HG03469 (cell line): ENCODE results near the gene VIT.

Experiments
- ATAC-seq: cut with Tn5 transposase; IDR thresholded peaks from one replicate; pipeline ENCODE4 v1.9.1; 2021; ENCODE audit warnings: mild to moderate bottlenecking, moderate library complexity, moderate number of reproducible peaks; ENCODE audit not compliant: unreplicated experiment

VIT gene

DNA sequence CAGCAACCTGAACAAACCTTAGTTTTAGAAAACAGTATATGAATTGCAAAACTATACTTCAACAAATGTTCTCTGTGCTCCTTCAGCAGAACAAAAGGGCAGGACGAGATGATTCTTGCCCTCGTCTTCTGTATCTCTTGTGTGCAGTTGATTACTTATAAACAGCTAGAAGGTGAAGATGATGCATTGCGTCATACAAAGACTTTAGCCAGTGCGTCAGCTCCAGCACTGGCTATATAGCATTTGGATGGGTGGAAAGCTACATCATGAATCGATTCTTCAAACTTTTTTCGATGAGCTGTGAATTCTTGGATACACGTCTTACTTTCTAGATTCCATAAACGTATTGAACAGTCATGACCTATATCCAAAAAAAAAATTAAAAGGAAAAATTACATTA, 152.8 kb downstream of the VIT start:
- ATAC-seq = no peak

DNA sequence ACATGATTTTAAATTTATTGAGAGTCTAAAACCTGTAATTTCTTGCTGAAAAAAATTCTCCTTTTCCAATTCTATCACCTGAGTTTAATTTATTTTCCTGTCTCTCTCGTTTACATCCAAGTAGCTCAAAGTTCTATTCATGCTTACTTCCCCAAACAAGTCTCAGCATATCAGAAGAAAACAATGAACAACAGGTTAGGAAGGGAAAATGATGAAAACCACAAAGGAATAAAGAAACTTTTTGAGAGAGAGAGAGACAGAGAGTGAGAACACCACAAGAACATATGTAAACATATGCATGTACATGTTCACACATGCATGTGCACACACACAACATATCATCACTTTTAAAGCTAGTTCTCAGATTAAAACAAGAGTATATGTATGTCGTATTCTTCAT, 157.7 kb downstream of the VIT start:
- ATAC-seq = no peak

- ATAC-seq = no peak
Measured at GRCh38 chr2:36855429-36855828, 158.9 kb downstream of the VIT start.

DNA sequence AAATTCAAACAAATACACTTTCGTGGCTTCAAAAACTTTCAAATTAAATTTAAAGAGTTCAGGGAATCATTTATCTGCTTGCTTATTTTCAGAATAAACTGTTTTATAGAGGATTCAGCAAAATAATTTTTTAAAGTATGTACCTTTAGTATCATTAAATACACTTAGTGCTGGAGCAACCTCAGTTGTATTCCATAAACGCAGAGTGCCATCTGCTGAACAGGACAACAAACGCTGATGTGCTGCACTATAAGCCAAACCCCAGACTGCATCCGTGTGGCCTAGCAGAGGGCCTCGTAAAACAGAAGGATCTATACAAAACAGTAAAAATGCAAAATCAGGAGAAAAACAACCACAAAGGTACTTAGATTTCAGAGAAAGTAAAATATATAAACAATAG, 161.2 kb downstream of the VIT start:
- ATAC-seq = no peak

- ATAC-seq = peak; percentile 39
Measured at GRCh38 chr2:36858551-36859365, 162.3 kb downstream of the VIT start.

- ATAC-seq = no peak
Measured at GRCh38 chr2:36859366-36859792, 162.9 kb downstream of the VIT start.

GRCh38 chr2:36861896-36862295, 165.4 kb downstream of the VIT start:
- ATAC-seq = no peak
